AG20443 (cell line): Measurements from ENCODE around the gene SPI1.

Experiments
- DNase-seq: peaks from one replicate; pipeline ENCODE4 v3.0.0; 2012; ENCODE audit warnings: low spot score, mixed read lengths

The SPI1 gene

DNA sequence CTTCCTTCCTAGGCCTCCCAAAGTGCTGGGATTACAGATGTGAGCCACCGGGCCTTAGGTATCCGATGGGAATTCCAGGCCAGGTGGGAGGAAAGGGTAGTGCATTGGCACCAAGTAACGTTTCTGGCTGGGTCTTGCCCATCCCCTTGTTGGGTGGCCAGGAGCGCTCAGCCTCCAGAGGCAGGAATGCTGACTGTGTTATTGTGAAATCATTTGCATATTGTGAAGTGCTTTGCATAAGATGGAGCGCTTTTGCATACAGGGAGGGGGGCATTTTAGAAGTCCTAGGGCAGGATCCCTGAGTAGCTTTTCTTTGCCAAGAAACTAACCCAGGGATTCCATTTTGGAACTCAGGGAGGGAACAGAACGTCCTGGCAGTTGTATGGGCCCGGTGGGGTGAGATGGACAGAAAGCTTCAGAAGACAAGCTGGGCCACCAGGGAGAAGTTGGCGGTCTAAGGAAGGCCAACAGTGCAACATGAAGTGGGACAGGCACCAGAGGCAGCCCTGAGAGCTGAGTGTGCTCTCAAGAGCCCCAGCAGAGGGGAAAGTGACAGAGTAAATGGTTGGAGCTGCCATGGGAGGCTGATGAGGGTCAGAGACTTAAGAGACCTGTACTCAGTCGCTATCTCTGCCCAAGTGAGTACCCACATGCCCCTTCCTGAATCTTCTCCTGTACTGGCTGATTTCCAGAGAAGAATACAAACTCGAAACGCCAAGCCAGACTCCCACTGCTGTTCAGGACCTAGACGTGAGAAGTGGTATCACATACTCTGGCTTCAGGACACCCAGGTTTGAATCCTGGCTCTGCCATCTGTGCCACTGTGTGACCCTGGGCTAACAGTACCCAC lies 28.8 kb upstream of the SPI1 start:
- DNase-seq = no peak

DNA sequence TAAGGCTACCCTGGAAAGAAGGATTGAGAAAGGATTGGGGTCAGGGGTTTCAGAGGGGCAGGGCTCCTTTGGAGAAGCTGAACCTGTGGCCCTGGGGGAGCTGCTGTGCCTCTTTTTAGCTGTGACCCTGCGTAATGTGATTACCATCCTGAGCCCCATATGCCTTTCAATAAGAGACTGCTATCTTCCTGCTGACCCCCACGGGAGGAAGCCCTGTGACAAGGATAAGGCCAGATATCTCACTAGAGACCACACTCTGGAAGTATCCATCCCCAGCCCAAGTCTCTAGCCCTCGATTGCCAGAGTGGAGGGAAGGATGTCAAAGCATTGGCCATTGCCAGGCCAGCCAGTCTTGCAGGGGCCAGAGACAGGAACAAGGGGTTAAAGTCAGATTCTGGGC lies 25.2 kb upstream of the SPI1 start:
- DNase-seq = no peak

DNA sequence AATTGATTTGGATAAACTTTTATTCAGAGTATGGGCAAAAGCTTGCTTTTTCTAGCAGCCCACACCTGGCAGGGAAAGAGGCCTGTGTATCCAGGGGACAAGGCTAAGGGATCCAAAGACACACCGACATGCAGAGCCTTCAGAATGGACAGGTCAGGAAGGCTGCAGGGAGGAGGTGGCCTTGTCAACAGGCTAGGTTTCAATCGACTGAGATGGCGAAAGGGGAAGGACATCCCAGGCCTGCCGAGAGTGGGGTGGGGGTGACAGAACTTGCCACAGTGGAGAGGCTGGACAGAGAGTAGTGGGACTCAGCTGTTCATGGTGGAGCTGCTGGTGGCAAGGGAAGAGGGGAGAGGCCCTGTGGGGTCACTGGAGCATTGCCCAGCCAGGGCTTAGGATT lies 24.8 kb upstream of the SPI1 start:
- no peak for DNase-seq

DNA sequence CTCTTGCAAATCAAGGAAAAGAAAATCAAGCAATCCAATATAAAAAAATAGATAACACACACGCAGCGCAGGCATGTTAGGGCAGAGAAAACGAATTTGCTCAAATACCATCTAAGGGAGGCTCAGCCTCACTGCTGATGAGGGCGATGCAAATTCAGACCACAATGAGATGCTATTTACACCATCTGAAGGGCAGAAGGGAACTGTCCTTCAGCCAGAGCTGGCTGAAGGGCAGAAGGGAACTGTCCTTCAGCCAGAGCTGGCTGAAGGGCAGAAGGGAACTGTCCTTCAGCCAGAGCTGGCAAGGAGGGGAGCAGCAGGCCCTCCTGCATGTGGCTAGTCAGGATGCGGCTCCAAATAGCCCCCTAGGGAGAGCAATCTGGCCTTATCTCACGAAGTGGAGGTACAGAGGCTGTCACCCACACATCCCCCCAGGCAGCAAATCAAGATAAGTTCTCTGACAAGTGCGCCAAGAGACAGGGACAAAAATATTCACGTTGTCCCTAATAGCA lies 22.5 kb upstream of the SPI1 start:
- peak; percentile 16 for DNase-seq

DNA sequence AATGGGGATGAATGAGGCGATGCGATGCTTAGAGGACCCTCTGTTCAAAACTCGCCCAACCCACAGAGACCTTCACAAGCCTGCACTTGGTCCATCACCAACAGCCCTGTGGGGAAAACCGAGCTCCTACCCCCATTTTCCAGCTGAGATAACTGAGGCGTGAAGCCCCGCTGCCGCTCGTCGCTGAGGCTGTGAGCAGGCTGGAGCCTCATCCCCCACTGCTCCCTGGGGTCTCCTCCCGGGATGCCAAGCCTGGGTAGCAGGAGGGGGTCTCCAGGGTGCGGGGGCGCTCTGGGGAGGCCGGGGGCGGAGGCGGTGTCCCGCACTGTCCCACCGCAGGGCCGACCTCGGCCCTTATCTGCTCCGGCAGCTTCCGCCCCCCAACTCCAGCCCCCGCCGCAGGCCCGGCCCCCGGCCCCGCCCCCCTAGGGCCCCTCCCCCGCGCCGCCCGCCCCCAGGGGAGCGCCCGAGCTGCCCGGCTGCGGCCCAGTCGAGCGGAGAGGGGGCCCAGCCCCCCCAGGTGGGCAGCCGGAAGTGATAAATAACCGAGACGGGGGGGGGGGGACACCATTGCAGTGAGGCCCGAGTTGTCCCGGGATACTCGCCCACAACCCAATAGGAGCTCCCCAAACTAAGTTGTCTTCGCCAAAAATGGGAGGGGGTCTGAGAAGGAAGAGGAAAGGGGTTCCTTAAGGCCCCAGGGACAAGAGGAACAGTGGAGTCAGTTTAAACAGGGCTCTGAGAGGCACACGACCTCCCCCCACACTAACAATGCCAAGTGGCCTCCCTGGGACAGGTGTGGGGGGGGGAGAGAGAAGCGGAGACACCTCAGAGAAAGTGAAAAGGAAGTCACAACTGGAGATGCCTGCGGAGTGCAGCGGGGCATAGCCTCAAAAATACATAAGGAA lies 21.8 kb upstream of the SPI1 start:
- peak; percentile 53 for DNase-seq

DNA sequence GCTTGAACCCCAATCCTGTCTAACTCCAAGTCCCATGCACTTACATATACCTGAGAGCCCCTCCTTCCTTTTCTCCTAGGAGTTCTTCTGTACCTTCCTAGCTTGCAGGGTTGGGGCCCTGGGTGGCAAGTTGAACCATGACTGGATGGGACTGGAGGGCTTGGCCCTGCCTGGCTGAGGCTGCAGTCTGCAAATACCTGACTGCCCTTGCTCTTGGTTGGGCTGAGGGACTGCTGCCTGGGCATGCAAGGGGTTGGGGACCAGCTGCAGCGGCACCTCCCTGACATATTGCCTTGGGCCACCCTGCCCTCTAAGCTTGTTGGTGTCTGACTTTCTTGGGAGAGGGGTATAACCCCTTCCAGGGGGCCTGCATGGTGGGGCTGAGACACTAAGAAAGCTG lies 20.2 kb upstream of the SPI1 start:
- no peak for DNase-seq

DNA sequence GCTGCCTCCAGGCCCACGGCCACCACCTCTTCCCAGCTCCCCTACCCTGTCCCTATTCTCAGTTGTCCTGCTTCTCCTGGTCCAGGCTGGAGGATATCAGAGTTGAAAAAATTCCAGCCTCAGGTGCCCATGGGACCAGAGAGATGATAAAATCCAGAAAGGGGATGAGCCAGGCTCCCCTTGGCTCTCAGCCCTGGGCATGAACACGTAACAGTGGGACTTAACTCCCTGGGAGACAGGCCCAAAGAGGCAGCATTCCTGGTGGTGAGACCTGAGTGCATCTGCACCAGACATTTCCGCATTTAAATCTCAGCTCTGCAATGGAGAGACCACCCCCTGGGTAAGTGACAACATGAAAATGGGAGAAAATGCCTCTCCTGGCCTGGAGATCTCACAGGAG lies 19.7 kb upstream of the SPI1 start:
- DNase-seq = no peak

DNA sequence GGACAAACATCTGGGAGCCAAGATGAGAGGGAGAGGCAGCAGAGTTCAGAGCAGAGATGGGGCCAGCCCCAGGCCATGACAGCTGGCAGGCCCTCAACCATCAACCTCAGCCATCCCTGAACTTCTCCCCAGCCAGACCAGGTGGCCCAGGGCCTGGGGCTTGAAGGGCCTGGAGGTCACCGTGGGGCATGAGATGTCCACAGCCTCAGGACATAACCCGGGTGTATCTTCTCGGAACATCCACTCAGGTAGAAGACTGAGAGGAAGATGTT lies 17.6 kb upstream of the SPI1 start:
- DNase-seq = no peak

DNA sequence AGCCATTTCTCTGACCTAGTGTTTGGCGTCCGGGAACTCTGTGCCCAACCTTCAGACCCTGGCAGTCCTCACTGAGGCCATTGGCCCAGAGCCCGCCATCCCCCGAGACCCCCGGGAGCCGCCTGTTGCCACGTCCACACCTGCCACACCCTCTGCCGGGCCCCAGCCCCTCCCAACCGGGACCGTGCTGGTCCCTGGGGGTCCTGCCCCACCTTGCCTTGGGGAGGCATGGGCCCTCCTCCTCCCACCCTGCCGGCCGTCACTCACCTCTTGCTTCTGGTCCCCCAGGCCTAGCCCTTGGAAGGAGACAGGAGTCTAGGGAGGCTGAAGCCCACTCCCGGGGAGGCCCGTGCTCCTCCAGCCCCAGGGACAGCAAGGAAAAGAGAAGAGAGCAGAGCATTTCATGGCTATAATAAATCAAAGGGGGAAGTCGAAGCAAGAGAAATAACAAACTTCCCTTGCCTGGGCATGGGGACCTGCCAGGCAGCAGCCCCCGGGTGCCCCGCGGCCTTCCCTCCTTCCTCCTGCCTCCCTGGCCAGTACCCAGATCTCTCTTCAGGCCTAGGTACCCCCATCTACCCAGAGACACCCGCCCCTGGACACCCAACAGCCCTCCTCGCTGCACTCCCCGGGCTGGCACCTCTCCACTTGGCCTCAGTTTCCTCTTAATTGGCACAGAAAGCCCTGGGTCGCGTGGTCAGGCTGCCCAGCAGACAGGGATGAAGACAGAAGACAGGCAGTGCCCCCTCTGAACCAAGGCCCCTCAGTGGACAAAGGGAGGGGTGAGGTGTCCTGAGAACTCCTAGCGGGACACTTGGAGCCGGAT lies 17.1 kb upstream of the SPI1 start:
- no peak for DNase-seq

DNA sequence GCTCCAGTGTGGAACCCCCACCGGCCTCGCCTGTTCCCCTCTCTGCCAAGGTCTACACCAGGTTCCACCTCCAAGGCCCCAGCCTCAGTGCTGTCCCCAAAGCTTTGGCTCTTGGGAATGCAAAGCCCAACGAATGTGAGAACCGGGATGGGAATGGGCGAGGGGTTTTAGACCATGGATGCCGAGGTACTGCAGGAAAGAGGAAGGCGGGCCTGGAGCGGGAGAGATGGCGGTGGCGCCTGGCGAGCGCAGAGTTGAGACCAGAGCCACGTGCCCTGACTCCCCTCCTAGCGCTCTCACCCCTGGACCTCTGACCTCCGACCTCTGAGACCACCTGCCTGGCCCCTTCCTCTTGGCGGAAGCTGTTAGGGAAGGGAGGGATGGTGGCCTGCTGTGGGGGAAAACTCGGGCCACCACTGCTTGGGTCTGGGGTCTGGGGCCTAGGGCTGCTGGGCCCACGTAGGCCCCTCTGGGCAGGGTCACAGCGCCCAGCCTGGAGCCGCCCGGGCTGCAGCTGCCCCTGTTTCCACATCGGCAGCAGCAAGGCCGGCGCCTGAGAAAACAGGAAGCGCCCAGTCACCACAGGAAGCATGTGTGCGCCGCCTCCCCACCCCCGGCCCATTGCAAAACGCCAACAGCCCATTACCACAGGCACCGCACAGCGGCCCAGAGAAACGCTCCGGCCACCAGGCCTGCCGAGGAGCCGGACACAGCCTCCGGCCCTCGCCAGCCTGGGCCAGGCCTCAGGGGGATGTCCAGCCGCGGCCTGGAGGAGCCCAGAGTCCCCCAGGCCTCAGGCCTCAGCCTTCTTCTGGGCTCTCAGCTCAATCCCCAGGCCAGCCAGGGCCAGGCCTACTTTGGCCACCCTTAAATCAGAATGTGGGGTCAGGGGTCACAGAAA lies 16.2 kb upstream of the SPI1 start:
- DNase-seq = no peak

DNA sequence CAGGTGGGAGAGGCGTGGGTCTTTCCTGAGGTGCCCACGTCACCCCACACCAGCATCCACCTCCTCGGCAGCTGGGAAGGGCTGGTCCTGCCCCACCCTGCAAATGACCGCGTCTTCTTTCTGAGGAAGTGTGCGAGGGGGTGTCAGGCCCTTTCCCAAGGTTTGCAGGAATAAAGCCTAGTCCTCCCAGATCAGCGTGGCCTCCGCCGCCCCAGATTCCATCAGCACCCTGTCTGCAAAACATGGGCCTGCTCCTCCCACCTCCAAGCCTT lies 15.6 kb upstream of the SPI1 start:
- no peak for DNase-seq

DNA sequence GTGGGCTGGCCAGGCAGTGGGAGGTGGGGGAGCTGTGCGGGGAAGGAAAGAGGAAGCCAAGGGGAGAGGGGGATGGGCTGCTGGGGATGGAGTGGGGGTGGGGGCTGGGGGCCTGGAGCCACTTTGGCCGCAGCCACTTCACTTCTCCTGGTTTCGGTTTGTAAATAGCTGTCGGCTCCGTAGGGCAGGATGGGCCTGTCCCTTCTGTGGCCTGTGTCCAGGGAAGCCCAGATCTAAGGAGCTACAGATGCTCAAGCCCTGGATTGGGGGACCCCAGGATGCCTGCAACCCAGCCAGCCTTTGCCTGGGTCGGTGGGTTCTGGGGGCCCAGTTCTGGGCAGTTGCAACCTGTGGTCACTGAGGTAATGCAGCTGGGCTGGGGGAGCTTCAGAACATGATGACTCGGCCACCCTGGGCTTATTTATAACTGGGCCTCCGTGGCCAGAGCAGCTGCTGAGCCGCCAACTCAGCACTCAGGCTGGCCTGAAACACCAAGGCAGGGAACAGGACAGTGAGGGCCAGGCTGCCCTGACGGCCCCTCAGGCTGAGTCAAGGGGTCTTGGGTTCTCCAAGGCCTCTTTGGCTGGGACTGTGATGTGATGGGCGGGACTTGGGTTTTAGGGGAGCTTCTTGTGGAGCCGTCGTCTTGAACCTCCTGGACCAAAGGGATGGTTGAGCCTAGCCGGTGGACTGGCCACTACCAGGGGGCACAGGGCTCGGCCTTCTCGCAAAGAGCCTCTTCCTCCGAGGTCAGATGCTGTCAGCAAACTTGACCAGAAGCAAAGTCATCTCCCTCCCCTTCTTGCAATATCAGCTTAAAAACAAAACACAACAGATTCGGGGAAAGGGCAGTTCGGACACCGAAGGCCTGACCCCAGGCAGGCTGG lies 15.1 kb upstream of the SPI1 start:
- DNase-seq = peak; percentile 80

DNA sequence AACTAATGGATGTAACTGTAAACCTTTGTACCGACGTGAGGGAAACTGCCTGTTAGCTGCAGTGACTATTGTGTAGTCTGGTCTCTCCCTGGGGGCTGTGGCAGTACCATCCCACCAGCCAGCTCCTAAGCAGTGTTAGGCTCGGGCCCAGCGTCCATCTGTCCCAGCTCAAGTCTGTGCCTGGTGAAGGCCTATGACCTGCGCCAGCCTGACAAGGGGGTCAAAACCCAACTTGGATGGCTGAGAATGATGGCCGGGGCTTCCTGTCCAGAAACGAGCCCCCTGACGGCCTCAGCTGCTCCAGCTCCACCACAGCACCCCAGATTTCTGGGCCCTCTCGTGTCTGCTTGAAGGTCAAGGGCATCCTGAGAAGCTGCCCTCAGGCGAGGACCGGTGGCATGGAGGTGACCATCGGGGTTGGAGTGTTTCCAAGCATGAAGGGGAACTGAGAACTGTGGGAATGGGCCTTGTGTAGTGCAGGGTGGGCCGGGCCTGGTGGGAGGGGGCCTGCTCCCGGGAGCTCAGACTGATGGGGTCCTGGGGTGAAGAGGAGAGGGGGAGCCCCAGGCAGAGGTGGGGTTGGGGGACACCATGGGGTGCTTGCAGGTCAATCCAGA lies 14.3 kb upstream of the SPI1 start:
- DNase-seq = no peak

DNA sequence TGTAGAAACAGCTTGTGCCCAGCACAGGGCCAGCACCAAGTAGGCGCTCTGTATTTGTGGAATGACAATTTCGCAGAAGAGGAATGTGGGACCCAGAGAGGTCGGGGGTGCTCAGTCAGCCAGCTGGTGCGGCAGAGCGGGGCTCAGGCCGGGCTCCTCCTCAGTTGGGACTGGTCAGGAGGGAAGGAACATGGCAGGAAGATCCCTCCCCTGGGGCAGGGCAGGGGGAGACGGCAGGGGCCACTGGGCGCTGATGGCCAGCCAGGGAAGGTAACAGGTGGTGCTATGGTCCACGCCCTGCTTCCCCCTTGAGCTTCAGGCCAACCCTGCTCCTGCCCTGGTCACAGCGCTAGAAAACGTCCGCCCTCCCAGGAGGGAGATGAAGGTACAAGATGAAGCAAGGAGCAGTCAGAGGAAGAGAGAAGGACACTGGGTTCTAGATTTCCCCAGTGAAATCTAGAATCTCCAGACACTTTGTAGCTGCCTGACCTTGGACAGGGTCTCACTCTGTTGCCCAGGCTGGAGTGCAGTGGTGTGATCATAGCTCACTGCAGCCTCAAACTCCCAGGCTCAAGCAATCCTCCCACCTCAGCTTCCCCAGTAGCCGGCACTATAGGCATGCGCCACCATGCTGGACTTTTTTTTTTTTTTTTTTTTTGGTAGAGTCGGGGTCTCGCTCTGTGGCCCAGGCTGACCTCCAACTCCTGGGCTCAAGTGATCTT lies 13.5 kb upstream of the SPI1 start:
- no peak for DNase-seq

DNA sequence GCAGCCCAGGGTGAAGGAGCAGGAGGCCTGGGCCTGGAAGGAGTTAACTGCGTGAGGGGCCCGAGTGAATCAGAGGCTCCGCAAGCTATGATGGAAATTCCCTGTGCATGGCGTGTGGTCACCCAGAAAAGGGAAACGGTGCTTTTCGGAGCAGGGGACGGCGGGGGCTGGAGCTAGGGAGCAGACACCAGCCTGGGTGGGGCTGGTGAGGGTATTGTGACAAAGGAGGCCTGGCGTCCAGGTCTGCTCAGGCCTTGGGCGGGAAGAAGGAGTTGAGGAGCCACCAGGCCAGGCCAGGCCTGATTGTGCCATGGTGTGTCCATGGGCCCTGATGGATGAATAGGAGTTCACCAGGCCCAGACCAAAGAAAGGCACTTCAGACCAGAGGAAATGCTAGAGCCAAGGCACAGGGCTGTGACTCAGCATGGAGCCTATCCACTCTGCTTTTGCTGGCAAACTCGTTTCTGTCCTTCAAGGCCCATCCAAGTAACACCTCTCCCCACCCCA lies 12.8 kb upstream of the SPI1 start:
- no peak for DNase-seq

DNA sequence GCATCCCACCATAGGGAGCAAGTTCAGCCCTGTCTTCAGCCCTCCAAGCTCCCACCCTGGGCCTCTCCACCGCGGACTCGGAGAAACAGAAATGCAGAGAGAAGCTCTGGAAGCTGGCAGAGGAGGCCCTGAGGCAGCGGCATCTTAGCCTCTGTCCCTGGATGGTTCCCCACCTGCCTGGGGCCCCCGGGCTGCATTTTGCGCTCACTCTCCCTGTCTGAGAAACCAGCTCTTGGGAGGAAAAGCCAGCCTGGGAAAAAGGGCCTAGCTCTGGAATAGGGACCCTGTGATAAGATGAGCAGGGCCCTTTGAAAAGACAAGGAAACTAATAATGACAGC lies 12.0 kb upstream of the SPI1 start:
- DNase-seq = no peak

DNA sequence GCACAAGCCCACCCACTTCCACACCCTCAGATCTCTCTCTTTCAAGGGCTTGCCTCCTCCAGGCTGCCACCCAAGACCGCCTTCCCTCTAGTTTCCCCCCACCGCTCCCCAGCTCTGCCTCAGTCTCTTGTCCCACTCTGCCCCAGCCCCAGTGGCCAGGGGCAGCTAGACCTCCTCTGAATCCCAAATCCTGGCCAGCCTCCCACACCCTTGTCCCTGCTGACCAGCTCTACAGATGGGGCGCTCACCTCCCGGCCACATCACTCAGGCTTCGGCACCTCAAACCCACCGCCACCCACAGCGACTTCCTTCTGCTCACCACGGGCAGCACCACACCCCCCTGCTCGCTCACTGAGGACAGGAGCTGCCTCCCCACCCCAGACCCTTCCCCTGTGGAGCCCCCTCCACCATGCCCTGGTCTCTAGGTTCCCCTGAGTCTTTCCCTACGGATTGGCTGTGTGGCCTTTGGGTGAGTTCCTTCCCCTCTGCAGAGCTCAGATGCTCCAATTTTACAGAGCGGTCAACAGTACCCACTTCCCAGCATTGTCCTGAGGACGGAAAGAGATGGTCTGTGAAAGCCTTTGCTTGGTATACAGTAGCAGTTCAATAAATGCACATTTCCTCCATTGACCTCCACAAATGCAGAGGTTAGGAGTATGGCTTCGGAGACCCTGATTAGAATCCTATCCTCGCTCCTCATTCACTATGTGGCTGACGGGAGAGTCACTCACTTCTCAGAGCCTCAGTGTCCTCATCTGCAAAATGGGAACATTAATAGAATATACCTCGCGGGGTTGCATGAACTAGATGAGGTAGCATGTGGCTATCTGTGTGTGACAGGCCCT lies 11.5 kb upstream of the SPI1 start:
- DNase-seq = no peak
